Midbrain (tissue), 1 donor: Measurements from ENCODE around the gene COL27A1.
"Not testable (repeated sequence)": the region's sequence is repeated elsewhere in the genome, so short reads cannot be mapped to it uniquely, and the experiment has no call there.

Source experiments
- DNase-seq: peaks from one replicate; lab custom pipeline; 2025; lab: John Stamatoyannopoulos, UW

Gene COL27A1

DNA sequence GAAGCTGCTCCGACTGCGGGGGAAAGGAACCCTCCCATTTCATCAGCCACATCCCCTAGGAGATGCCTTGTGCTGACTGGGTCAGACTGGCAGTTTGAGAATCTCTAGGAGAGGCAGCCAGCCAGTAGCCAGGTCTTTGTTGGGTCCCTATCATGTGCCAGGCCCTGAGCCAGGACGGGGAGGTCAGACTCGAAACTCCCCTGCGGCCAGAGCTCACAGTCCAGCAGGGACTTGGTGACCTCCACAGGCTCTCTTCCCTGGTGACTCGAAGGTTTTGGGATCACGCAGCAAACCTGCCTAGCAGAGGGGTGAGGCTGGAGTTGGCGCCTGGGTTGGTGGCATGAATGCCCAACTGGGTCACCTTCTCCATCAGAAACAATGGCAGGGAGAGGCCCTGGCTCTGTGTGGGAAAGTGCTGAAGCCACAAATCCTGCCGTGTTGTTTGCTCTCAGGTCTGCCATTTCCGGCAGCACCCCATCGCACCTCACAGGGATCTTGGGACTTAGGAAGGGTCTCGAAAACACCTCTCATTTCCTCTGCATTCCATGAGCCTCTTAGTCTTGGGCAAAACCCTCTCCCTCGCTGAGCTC, 153.1 kb downstream of the COL27A1 start:
- DNase-seq = no peak

DNA sequence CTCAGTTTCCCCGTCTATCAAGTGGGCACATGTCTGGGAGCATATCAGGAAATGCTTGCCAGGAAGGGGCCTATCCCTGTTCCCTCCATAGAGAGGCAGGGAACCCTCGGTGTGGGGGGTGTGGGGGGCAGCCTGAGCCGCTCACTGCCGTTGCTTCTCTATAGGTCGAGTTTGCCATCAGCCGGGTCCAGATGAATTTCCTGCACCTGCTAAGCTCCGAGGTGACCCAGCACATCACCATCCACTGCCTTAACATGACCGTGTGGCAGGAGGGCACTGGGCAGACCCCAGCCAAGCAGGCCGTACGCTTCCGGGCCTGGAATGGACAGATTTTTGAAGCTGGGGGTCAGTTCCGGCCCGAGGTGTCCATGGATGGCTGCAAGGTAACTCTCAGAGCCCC, 153.8 kb downstream of the COL27A1 start:
- DNase-seq = no peak

DNA sequence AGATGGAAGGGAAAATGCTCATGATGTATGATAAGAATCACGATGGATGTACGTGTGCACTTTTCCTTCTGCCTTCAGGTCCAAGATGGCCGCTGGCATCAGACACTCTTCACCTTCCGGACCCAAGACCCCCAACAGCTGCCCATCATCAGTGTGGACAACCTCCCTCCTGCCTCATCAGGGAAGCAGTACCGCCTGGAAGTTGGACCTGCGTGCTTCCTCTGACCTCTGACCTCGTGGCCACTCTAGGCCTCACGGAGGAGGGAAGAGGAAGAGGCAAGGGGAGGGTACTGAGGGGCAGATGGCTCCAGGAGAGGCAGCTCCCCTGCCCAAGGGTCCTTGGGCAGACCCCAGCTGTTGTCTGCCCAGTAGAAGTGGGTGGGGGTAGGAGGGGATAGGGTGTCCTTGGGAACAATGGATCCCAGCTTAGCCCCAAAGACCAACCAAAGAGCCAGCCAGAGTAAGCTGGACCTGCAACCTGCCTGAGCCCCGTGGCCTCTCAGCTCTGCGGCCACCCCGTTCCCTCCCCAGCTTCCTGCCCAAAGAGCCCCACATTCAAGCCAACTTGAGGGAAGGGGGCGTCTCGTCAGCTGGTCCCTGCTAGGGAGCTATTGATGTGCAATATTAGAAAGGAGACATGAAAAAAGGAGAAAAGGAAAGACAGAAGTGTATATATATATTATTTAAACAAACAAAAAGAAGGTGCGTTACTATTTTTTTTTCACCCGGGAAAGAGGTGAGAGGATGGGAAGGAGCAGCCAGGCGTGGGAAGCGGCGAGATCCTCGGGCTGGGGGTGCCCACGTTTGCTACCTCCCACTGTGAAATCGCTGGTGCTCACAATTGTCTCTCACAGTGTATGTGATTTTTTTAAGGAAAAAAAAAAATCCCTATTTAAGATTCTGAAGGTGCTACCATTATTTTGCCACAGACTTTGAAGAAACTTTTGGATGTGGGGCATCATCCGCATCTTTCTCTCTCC, 155.4 kb downstream of the COL27A1 start:
- no peak for DNase-seq

DNA sequence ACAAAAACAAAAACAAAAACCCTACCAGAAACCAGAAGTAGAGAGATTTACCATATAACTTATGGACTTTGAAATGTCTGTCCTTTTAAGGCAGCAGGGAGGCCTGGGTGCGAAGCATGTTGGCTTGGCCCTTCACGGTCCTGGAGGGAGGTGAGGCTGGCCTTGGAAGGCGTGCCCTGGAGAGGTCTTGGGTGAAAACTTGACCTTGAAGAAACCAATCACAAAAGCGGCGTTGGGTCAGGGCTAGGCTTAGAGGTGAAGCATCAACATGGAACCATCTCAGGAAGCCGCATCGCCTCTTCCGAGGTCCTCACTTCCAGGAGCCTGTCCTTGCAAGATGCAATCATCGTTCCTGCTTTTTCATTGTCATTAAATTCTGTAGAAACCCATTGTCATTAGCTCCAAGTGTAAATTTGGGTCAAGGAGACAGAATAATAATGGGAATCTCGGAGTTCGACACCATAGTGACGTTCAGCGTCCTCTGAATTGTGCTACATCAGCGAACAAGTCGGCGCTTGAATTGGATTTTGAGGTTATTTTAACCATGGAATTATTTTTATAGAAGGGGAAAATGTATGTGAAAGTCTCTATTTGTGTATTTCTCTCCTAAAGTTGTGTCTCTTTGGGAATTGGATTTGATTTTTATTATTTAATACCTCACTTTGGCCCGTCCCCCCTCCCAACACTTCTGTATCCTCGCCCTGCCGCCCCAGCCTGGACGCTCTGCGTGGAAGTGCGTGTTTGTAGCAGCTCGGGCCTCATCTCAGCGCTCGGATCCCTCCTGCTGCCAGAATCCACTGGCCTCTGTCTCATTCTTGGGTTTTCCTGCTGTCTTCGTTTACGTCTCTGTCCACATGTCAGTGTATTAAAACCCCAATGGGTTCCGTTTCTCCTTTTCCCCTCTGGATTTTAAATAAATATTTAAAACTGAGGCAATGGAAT, 156.5 kb downstream of the COL27A1 start:
- DNase-seq = no peak

DNA sequence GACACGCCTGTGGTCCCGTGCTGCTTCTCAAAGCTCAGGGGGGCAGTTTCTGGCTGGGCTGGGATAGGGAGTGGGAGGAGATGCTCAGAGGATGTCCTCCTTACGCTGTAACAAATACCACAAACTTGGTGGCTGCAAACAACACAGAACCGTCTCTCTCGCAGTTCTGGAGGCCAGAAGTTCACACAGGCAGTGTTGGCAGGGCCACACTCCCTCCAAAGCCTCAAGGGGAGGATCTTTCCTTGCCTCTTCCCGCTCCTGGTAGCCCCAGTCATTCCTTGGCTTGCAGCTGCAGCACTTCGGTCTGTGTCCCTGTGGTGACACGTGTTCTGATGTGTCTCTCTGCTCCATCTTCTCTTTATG, 157.2 kb downstream of the COL27A1 start:
- DNase-seq = no peak

DNA sequence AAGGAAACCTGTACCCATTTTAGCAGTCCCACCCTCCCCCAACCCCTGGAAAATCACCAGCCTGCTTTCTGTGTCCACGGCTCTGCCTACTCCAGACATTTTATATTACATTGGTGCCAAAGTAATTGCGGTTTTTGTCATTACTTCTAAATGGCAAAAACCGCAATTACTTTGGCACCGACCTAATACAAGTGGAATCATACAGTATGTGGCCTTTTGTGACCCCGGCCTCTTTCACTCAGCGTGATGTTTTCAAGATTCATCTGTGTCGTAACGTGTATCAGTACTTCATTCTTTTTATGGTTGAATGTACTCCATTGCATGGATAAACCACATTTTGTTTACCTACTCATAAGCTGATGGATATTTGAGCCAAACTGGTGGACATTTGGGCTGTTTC, 157.8 kb downstream of the COL27A1 start:
- DNase-seq = no peak

DNA sequence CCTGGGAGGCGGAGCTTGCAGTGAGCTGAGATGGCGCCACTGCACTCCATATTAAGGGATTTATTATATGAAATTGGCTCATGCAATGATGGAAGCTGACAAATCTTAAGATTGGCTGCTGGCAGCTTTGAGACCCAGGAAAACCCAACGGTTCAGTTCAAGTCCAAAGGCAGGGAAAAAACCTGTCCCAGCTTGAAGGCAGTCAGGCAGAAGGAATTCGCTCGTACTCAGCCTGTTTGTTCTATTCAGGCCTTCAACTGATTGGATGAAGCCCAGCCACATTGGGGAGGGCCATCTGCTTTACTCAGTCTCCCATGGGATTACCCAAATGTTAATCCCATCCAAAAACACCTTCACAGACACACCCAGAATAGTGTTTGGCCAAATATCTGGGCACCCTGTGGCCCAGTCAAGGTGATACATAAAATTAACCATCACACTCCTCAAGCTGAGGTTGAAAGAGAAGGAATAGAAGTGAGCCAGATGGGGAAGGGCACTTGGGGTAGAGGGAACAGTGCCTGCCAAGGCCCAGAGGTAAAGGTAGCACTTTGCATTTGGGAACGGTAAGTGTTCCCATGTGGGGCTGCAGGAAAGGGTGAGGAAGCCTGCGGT, 159.0 kb downstream of the COL27A1 start:
- no peak for DNase-seq

DNA sequence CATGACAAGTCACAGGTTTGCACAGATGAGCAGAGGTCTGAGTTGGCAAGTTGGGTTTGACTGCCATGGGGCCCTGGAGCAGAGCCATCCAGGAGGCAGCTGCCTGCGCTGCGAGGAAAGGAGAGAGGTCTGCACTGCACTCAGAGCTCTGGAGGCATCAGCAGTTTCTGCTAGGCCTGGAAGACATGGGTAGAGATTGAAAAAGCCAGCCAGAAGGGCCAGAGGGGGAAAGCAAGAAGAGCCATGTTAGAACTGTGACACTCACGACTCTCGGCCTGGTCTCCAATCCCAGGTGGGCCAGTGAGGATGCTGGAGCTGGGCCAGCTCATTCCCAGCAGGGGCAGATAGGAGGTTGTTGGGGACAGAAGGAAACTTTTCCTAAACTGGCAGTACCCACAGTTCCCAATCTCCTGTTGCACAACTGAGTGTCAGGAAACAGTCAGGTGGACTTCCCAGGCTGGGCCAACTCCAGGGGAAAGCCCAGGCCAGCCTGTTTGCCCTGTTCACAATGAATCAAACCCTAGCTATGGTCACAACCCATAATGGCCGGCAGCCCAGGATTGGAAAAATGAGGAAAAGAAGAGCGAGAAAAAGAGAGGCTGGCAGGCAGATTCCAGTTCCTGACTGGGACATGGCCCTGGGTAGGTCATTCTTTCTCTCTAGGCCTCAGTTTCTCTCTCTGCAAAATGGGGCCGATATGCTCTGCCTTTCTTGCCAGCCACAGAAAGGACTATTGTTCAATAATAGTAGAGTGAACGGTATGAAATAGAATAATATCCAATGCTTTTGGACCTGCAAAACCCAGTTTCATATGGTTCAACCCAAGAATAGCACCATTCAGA, 159.8 kb downstream of the COL27A1 start:
- no peak for DNase-seq

DNA sequence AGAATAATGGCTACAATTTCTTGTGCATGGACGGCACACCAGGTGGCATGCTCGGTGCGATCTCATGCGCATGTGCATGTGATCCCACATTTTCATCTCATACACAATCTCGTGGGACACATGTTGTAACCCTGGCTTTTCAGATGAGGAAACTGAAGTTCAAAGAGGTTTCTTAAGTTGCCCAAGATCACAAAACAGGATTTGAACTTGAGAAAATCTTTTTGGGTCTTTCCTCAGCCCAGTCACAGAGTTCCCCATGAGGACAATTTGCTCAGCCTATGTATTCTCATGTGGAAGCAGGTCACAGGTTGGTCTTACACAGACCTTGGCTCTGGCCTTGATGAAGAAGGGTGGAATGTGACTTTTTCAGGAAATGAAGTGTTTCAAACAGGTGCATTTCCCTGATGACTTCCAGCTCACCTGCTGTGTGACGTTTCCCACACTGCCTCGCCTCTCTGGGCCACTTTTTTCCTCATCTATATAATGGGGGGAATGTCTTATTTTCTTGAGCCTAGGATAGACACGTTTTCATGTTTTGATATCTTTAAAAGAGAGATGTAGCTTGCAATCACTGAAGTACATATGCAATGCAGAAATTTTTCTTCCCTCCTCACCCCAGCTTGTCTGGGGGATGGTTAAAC, 160.5 kb downstream of the COL27A1 start:
- DNase-seq = no peak

DNA sequence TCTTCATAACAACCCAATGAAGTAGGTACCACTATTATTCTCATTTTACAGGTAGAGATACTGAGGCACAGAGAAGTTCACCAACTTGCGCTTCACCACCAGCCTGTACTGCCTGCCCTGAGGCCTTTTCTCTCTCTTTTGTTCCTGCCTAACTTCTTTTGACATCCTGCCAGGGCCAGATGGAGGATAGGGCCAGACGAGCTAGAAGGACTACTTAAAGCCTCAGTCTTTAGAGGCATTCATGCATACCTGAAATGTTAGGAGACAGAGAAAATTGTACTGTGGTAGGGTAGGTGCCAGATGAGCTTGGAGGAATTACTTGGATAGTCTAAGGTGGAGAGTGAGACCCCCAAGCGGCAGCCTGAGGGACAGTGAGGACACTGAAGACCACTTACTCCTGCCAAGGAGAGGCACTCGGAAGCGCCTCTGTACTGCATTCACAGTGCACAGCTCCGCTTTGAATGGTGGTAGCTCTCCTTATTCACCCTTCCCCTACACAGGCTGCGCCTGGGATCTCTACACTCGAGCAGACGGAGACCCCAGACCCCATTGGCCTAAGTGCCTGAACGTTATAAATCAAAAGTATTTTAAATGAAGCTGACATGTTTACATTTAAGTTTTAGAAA, 161.4 kb downstream of the COL27A1 start:
- no peak for DNase-seq

DNA sequence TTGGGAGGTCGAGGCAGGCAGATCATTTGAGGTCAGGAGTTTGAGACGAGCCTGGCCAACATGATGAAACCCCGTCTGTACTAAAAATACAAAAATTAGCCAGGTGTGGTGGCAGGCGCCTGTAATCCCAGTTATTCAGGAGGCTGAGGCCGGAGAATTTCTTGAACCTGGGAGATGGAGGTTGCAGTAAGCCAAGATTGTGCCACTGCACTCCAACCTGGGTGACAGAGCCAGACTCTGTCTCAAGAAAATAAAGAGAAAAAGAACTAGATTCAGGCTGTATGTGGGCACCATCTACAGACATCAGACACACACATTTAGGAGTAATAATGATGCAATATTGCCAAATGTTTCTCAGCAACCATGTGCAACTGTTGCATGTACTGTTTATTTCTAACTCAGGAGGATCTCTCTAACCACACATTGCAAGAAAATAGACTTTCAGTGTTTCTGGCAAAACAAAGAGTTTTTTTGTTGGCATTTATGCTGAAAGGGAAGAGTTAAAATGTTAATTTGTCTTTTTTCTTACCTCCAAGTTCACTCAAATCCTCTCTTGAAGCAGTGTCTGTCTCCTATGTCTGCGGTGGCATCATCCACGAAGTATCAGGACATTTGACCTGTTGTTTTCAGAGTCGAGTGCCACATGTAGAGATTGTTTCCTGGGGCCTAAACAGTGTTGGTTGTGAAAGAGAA, 162.5 kb downstream of the COL27A1 start:
- no peak for DNase-seq

DNA sequence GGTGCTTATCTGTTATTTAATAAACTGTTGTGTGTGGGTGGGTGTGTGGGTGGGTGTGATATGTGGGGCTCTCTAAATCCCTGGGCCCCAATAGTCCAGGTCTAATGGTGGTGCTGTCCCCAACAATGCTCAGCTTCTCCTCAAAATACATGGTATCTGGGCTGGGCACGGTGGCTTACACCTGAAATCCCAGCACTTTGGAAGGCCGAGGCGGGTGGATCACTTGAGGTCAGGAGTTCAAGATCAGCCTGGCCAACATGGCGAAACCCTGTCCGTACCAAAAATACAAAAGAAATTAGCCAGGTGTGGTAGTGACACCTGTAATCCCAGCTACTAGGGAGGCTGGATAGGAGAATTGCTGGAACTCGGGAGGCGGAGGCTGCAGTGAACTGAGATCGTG, 163.1 kb downstream of the COL27A1 start:
- no peak for DNase-seq

DNA sequence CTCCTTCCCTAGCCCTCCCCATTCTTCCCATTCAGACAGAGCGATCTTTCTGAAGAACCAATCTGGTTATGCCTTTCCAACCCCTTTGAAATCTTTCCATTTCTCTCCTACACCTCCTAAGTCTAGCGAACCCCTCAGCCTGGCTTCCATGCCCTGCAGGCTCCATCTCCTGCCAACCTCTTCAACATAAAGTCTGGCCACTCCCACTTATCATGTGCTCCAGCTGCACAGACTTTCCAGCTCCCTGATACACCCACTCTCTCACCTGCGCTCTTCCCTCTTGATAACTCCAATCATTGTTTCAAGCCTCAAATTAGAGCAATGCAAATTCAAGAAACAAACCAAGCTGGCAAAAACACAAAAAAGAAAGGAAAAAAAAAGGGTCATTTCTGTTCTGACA, 163.8 kb downstream of the COL27A1 start:
- no peak for DNase-seq

DNA sequence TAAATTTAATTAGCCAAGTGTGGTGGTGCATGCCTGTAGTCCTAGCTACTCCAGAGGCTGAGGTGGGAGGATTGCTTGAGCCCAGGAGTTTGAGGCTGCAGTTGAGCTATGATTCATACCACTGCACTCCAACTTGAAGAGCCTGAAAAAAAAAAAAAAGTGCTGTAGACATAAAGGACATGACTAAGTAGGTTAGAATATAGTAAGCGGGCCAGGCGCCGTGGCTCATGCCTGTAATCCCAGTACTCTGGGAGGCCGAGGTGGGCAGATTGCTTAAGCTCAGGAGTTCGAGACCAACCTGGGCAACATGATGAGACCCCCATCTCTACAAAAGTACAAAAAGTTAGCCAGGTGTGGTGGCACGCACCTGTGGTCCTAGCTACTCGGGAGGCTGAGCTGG, 165.4 kb downstream of the COL27A1 start:
- DNase-seq = not testable (repeated sequence)

DNA sequence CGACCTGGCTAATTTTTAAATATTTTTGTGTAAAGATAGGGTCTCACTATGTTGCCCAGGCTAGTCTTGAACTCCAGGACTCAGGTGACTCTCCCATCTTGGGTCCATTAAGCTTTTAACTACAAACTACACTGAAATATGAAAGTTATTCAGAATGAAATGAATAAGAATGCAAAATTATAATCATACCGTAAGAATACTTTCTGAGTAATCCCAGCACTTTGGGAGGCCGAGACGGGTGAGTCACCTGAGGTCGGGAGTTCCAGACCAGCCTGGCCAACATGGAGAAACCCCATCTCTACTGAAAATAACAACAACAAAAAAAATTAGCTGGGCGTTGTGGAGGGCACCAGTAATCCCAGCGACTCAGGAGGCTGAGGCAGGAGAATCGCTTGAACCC, 166.4 kb downstream of the COL27A1 start:
- no peak for DNase-seq

DNA sequence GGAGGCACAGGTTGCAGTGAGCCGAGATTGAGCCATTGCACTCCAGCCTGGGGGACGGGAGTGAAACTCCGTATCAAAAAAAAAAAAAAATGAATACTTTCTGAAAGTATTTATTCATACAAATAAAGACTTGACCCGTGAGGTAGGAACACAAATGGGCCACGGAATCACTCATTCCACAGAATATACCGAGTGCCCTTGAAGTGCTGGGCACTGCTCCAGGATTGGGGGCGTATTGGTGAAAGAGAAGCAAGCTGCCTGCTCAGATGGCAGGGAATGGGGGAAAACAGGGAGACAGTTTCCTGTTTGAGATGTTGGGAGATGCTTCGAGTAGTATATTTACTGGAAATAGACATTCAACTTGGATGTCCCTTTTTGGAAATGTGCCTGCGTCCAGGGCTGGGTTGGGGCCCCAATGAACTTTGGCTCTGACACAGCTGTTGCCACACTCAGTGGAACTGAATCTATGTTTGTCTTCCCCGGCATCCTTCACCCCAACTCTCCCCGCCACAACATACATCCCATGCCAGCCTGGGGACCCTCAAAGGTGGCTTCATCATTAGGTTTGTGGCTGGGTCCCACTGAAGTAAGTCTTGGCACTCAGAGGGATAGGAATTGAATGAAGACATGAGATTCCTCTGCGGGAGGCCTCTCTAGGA, 167.0 kb downstream of the COL27A1 start:
- DNase-seq = not testable (repeated sequence)

DNA sequence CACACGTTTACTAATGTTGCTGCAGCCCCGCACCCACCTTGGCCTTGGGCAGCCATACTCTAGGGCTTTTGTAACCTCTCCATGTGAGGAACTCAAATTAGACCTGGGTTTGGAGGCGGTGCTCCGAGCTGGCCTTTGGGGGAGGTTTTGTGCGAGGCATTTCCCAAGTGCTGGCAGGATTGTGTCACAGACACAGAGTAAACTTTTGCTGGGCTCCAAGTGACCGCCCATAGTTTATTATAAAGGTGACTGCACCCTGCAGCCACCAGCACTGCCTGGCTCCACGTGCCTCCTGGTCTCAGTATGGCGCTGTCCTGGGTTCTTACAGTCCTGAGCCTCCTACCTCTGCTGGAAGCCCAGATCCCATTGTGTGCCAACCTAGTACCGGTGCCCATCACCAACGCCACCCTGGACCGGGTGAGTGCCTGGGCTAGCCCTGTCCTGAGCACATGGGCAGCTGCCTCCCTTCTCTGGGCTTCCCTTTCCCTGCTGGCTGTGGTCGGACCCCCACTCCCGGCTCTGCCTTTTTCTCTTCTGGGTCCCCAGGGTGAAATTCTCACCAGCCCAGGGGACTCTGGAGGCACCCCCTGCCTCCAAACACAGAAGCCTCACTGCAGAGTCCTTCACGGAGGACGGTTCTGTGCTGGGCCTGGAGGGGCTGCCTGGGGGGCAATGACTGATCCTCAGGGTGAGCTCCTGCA, 167.6 kb downstream of the COL27A1 start, which contains the start of gene ORM1:
TSS of gene ORM1 (plus strand) at position 268 of the 701 bp plus-strand sequence. CDS start at position 304, 36 bp downstream.
- DNase-seq = not testable (repeated sequence)

DNA sequence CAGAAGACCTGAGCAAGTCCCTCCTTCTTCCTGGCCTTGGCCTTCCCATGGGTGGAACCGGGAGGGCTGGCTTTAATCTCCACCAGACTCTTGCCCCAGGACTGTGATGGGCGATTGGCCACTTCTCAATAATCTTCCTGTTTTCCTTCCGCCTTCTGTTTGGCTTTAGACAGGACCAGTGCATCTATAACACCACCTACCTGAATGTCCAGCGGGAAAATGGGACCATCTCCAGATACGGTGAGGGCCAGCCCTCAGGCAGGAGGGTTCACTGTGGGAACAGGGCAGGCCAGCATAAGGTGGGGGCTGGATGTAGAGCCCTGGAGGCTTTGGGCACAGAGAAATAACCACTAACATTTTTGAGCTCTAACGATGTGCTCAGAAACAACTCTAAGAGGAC, 168.5 kb downstream of the COL27A1 start:
- DNase-seq = not testable (repeated sequence)
